Activated CD8-positive, alpha-beta T cell treated with anti-CD3 and anti-CD28 coated beads, Interleukin-2, amount 10 ng/mL, durations not matched to agents 7 days and 5 days (primary cell): ENCODE measurements around the gene AURKAIP1. TPM values are rescaled to one million over a fixed set of nuclear protein-coding genes. Genes with fewer than 3 reads are reported as not detected.
A peak's percentile ranks its signal among the peaks of the same experiment; 100 is the strongest.
"Not testable (repeated sequence)": the region's sequence is repeated elsewhere in the genome, so short reads cannot be mapped to it uniquely, and the experiment has no call there.

Experiments used
- ATAC-seq: fragments of 150-1000 bp; cut with Tn5 transposase; one replicate; pipeline ENCODE4 v1.10.0; 2021; ENCODE audit warnings: moderate library complexity
- CTCF ChIA-PET: fragments of 350-600 bp; sonication (Branson Sonifier 250); formaldehyde crosslinking; loops from one replicate; lab custom pipeline; 2021; ENCODE audit warnings: antibody characterized with exemption; lab: Charles Lee
- POLR2A ChIA-PET: fragments of 350-600 bp; sonication (Branson Sonifier 250); formaldehyde crosslinking; loops from one replicate; lab custom pipeline; 2021; ENCODE audit warnings: antibody characterized with exemption; lab: Charles Lee
- DNase-seq: peaks from one replicate; pipeline ENCODE4 v3.0.0-alpha.2; 2020
- H3K27ac Mint-ChIP-seq: one replicate; pipeline ENCODE4 v1.8.0; 2021; ENCODE audit warnings: mild to moderate bottlenecking, mixed read lengths
- H3K27me3 Mint-ChIP-seq: one replicate; pipeline ENCODE4 v1.8.0; 2021; ENCODE audit warnings: low read depth, mixed read lengths
- H3K36me3 Mint-ChIP-seq: one replicate; pipeline ENCODE4 v1.8.0; 2021; ENCODE audit warnings: low read depth, mixed read lengths
- H3K4me1 Mint-ChIP-seq: one replicate; pipeline ENCODE4 v1.8.0; 2021; ENCODE audit warnings: low read depth, mixed read lengths
- H3K4me3 Mint-ChIP-seq: one replicate; pipeline ENCODE4 v1.8.0; 2021; ENCODE audit warnings: mild to moderate bottlenecking, mixed read lengths
- H3K9me3 Mint-ChIP-seq: one replicate; pipeline ENCODE4 v1.8.0; 2022; ENCODE audit warnings: mixed read lengths; ENCODE audit not compliant: insufficient read depth
- total RNA-seq, 2 experiments: library from RNA; stranded (reverse); gene quantifications; one replicate each; pipeline ENCODE4 v1.2.3, GENCODE V29; 2021

AURKAIP1 gene
- total RNA-seq, 2 experiments from 2014 or later: 120 to 123 TPM

DNA sequence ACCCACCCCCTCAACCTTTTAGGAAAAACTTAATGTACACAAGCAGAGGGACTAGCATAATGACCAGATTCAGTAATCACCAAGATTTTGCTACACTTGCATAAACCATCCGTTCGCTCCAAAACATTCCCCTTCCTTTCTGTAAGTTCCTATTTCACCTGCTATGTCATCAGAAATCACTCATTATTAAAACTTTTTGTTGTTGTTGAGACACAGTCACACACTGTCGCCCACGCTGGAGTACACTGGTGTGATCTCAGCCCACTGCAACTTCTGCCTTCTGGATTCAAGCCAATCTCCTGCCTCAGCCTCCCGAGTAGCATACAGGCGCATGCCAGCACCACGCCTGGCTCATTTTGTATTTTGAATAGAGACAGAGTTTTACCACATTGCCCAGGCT lies 28.6 kb upstream of the AURKAIP1 start:
- peak overlapping the region; percentile 41 for H3K27ac Mint-ChIP-seq
- peaks cover 66% of the 10 kb centered on the region for H3K36me3 Mint-ChIP-seq
- H3K9me3 Mint-ChIP-seq: no peaks in the 10 kb centered on the region
- ChIA-PET CTCF (interaction anchor here (1.1 kb wide), 1 partner anchor 28 kb away, joined by 3 read pairs; the partner anchor contains the start of gene AURKAIP1), POLR2A (no interaction called here)
- ATAC-seq (no peak), DNase-seq (no peak)
- no peaks in the 10 kb centered on the region for H3K27me3 Mint-ChIP-seq
- H3K4me3 Mint-ChIP-seq: no peak overlapping the region
- H3K4me1 Mint-ChIP-seq: peaks cover 52% of the 10 kb centered on the region

DNA sequence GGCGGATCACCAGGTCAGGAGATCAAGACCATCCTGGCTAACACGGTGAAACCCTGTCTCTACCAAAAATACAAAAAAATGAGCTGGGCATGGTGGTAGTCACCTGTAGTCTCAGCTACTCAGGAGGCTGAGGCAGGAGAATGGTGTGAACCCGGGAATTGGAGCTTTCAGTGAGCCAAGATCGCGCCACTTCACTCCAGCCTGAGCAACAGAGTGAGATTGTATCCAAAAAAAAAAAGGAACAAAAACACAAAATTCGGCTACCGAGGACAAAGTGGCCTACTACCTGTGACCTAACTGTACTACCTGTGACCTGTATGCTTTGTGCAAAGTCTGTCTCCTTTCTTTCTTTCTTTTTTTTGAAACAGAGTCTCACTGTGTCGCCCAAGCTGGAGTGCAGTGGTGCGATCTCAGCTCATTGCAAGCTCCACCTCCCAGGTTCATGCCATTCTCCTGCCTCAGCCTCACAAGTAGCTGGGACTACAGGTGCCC lies 27.9 kb upstream of the AURKAIP1 start:
- ATAC-seq, H3K4me3 Mint-ChIP-seq, H3K27me3 Mint-ChIP-seq, H3K9me3 Mint-ChIP-seq, DNase-seq: not testable (repeated sequence)
- Mint-ChIP-seq H3K36me3 (peaks cover 68% of the 10 kb centered on the region), H3K27ac (peak overlapping the region; percentile 41), H3K4me1 (peaks cover 52% of the 10 kb centered on the region)
- ChIA-PET POLR2A (interaction anchor here (0.6 kb wide), 1 partner anchor 317 kb away, joined by 3 read pairs; no protein-coding TSS in a partner anchor), CTCF (interaction anchor here (0.8 to 1.4 kb wide), 3 partner anchors 12 to 31 kb away, joined by 3 to 5 read pairs (median 3); partner anchors contain the start of gene AURKAIP1)

DNA sequence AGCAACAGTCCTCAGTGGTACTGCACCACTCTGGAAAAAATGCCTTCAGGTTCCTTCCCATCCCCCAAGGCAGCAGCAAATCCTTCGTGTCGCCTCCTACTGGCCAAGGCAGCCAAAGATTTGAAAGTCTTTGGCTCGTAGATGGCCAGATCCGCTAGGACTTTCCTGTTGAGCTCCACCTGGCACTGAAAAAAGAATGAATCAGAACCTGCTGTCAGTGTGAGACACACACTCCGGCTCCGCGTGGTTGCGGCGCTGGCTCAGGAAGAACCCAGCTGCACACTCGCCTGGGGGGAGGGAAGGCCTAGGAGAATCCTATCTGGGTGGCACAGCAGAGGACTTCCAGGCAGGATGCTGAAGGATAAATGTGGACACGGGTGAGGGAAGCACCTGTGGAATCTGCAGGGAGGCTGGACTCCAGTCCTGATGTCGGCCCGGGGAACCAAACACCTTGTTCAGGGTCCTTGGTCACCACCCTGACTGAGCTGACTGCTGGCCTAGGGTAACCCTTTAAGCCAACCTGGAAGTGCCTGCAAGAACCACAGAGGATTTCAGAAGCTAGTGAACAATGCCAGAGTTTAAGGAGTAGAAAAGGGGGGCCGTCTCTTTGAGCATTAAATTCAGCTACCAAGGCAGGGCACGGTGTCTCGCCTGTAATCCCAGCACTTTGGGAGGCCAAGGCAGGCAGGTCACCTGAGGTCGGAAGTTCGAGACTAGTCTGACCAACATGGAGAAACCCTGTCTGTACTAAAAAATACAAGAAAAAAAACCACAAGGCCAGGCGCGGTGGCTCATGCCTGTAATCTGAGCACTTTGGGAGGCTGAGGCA lies 27.3 kb upstream of the AURKAIP1 start:
- ChIA-PET CTCF (interaction anchor here (0.8 to 1.4 kb wide), 3 partner anchors 13 to 30 kb away, joined by 3 to 5 read pairs (median 3); partner anchors contain the start of gene AURKAIP1), POLR2A (interaction anchor here (0.6 kb wide), 1 partner anchor 318 kb away, joined by 3 read pairs; no protein-coding TSS in a partner anchor)
- DNase-seq (peak; percentile 48), ATAC-seq (no peak)
- Mint-ChIP-seq H3K27me3 (no peaks in the 10 kb centered on the region), H3K36me3 (peaks cover 72% of the 10 kb centered on the region), H3K27ac (peak overlapping the region; percentile 70), H3K9me3 (no peaks in the 10 kb centered on the region), H3K4me1 (peaks cover 57% of the 10 kb centered on the region), H3K4me3 (peak overlapping the region; percentile 56)

DNA sequence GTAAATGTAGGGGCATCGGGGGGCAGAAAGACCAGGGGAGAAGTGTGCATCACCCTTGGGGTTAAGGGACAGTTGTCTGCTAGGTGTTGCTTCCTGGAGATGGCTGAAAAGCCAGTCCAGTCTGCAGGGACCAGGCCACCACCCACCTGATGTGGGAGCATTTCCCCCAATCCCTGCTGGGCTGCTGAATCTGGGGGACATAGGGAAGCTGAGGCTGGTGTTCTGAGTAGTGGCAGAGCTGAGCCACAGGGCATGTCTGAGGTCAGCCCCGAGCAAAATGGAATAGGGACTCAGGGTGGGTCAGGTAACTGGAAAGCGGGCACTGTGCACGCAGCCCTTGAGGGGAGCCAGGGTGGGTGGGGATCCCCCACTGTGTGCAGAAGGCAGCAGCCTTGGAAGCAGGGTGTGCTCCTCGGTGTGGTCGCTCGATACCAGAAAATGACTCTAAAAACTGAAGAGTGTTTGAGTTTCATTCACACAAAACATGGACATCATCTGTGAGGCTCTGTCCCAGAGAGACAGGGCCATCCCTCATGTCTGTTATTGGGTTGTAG lies 26.5 kb upstream of the AURKAIP1 start:
- DNase-seq (no peak), ATAC-seq (no peak)
- Mint-ChIP-seq H3K4me1 (peaks cover 60% of the 10 kb centered on the region), H3K27me3 (no peaks in the 10 kb centered on the region), H3K4me3 (peak overlapping the region; percentile 56), H3K36me3 (peaks cover 72% of the 10 kb centered on the region), H3K9me3 (no peaks in the 10 kb centered on the region), H3K27ac (peak overlapping the region; percentile 70)
- ChIA-PET CTCF (no interaction called here), POLR2A (no interaction called here)

DNA sequence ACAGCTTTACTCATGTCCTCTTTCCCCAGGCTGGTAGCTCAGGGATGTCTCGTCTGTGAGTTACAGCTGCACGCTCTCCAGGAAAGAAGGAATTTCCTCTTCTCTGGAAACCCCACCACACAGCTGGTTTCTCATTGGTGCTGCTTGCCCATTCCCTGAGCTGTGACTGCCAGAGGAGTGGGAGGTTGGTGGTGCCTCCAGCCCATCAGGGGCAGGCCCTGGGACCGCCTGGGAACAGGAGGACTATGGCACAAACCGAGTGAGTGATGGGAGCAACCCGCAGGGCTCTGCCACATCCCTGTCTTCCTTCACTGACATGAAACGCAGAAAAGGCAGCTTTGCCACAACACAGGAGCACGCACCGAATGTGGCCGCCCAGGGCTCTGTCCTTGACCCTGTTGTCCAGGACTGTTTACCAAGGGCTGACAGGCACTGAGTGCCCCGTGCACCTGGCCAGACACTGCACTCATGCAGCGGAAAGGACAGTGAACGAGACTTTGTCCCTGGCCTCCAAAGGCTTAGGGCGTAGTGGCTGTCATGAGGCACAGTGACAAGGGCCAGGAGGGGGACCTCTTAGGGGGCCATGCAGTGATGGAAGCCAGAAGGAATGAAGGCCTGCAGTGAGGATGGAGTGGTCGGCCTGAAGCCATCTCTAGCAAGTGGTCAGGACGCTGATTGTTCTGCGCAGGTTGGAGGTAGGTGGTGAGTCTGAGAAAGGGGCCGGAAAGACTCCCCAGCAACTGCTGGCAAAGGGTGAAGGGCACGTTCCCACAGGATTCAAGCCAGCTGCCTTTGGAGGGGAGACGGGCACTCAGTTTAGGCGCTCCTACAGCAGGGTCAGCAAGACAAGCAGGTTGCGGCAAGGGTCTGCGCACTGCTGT lies 25.8 kb upstream of the AURKAIP1 start:
- ChIA-PET POLR2A (interaction anchor here (0.7 to 3.6 kb wide), 6 partner anchors 9 to 214 kb away, joined by 3 to 41 read pairs (median 5); partner anchors contain the start of gene AURKAIP1), CTCF (interaction anchor here (0.8 to 2.9 kb wide), 5 partner anchors 24 to 104 kb away, joined by 3 to 13 read pairs (median 3); partner anchors contain the start of gene AURKAIP1)
- Mint-ChIP-seq H3K27ac (peak overlapping the region; percentile 90), H3K4me1 (peaks cover 53% of the 10 kb centered on the region), H3K36me3 (peaks cover 65% of the 10 kb centered on the region), H3K4me3 (peak overlapping the region; percentile 92), H3K27me3 (no peaks in the 10 kb centered on the region), H3K9me3 (no peaks in the 10 kb centered on the region)
- ATAC-seq: no peak
- DNase-seq: no peak

DNA sequence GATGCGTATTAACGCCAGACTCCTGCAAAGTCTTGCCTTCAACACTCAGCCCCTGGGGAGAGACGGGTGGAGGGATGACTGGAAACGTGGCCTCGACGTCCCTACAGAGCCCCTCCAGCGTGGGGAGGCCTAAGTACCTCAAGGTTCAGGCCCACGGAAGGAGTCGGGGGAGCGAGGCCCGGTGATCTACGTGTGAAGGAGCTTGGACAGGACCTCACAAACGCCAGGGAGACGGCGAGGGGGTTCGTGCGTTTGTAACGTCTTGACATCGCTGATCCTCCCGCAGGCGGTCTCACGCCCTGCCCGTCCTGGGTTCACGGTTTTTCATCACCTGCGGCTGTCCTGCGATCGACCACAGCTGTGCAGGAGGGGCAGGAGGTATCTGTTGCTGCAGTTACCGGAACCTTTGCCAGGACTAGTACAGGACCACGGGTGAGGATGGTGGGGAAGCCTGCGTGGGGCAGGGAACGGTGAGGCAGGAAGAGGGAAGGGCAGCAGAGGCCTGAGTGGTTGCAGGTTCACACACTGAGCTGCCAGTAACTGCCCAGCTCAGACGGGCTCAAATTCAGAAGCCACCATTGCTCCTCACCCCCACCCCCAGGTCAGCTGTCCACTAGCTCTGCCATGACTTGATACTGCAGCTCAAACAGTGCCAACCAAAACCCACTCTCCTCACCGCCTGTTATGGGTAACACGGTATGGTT lies 25.0 kb upstream of the AURKAIP1 start:
- Mint-ChIP-seq H3K36me3 (peaks cover 65% of the 10 kb centered on the region), H3K4me1 (peaks cover 52% of the 10 kb centered on the region), H3K9me3 (no peaks in the 10 kb centered on the region), H3K27ac (peak overlapping the region; percentile 90), H3K27me3 (no peaks in the 10 kb centered on the region), H3K4me3 (peak overlapping the region; percentile 92)
- ATAC-seq: peak; percentile 1
- CTCF ChIA-PET: interaction anchor here (0.8 to 2.9 kb wide), 8 partner anchors 8 to 212 kb away, joined by 3 to 13 read pairs (median 4); partner anchors contain the start of gene AURKAIP1
- POLR2A ChIA-PET: interaction anchor here (0.7 to 3.6 kb wide), 7 partner anchors 8 to 214 kb away, joined by 3 to 41 read pairs (median 6); partner anchors contain the start of genes AURKAIP1 and MRPL20
- DNase-seq: peak; percentile 45

DNA sequence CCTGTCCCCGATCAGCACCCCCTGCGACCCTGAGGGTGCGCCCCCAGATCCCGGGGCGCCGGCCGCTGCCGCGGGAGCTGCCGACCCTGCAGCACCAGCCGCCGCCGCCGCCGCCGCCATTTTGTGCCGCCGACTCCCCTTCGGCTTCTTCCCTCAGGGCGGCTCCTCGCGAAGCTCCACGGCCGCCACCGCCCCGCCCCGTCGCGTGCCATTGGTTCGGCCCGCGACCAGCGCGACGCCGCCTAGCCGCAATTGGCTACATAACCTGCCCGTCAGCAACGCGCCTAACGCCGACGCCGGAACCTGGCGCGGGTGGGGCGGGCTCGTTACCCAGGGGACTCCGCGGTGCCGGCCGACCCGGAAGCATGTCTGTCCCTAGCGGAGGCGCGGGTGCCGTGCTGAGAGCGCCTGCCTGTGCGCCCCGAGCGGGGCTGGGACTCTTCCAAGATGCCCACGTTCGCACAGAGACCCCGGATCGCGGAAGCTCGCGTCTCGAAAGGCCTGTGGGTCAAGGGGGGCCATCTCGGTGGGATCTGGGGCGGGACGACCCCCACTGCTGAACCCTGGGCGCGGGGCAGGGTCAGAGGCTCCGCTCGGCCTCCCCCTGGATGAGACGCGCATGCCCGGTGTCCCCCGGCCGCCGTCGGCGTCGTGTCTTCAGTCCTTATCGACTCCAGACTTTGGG lies 24.3 kb upstream of the AURKAIP1 start, which contains the start of gene CCNL2:
Gene CCNL2, minus strand, starts transcription at position 149 of the 685 bp plus-strand sequence. Its CDS starts 29 bp downstream, at position 120.
- Mint-ChIP-seq H3K4me3 (peak within 1 kb of the TSS; percentile 92), H3K36me3 (peaks cover 63% of the 10 kb centered on the region), H3K27ac (peak within 1 kb of the TSS; percentile 90), H3K4me1 (peaks cover 51% of the 10 kb centered on the region), H3K27me3 (no peaks in the 10 kb centered on the region), H3K9me3 (no peaks in the 10 kb centered on the region)
- CTCF ChIA-PET: interaction anchor here (0.7 to 2.9 kb wide), 10 partner anchors 8 to 212 kb away, joined by 3 to 13 read pairs (median 4); partner anchors contain the start of gene AURKAIP1
- POLR2A ChIA-PET: interaction anchor here (0.6 to 3.6 kb wide), 6 partner anchors 8 to 215 kb away, joined by 3 to 41 read pairs (median 8); partner anchors contain the start of genes AURKAIP1 and MRPL20
- ATAC-seq (peak; percentile 96), DNase-seq (peak; percentile 99)

DNA sequence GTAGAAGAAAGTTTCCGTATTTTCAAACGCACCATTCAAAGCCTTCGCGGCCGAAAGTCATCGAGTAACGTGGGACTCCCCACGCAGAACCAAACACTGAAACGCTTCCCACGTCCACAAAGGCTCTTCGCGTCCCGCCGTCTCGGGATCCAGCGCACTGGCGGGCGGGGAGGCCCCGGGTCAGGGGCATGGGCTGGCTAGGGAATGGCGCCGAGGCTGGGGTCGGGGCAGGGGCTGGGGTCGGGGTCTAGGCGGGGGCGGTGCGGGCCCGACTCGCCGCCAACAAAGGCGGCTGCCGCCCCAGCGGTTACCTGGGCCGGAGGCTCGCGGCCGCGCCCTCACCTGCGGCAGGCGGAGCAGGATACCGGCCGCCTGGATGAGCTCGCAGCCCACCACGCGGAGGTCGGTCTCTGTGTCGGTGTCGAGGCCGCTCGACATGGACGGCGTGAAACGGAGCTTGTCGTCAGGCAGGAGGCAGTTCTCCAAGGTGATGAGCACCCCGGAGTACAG lies 23.7 kb upstream of the AURKAIP1 start:
- H3K4me1 Mint-ChIP-seq: peaks cover 49% of the 10 kb centered on the region

DNA sequence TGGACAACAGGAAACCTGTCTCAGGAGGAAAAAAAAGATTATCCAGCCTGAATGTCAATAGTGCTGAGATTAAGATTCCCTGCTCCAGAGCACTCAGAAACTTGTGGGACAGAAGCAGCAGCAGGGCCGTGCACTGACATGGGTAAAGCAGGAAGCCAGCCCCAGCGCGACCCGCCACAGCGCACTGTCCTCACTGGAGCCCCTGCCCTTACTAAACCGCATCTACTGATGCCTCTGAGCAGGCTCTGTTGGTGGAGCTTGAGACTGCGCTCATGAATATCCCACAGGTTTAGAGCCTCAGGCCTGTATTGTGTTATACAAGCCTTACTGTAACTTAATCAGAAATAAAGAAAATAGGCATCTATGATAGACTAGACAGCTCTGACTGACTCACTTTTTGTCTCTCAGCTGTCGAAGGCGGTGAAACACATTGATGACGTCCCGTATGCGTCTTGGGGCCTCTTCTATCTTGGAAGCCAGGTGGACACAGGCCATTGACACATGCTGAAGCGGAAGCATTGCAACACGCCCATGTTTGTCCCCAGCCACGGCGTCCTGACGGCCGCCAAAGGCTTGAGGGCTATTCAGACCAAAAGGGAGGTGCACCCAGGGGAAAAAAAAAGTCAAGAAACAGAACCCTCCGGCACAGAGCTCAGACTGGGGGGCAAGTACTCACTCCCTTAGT lies 23.0 kb upstream of the AURKAIP1 start:
- H3K27ac Mint-ChIP-seq: peak overlapping the region; percentile 86
- H3K27me3 Mint-ChIP-seq: no peaks in the 10 kb centered on the region
- H3K4me1 Mint-ChIP-seq: peaks cover 48% of the 10 kb centered on the region
- POLR2A ChIA-PET: interaction anchor here (3.6 kb wide), 1 partner anchor 22 kb away, joined by 41 read pairs; the partner anchor contains the start of gene AURKAIP1
- peaks cover 69% of the 10 kb centered on the region for H3K36me3 Mint-ChIP-seq
- ATAC-seq: no peak
- no peaks in the 10 kb centered on the region for H3K9me3 Mint-ChIP-seq
- H3K4me3 Mint-ChIP-seq: peak overlapping the region; percentile 92
- CTCF ChIA-PET: interaction anchor here (0.9 to 1.5 kb wide), 3 partner anchors 23 to 26 kb away, joined by 3 to 7 read pairs (median 7); partner anchors contain the start of gene AURKAIP1
- DNase-seq: no peak

More for the DNA sequence above, 23.7 kb upstream of the AURKAIP1 start:
- peak overlapping the region; percentile 86 for H3K27ac Mint-ChIP-seq
- ChIA-PET POLR2A (interaction anchor here (1.0 to 3.6 kb wide), 4 partner anchors 8 to 42 kb away, joined by 5 to 41 read pairs (median 14); partner anchors contain the start of genes AURKAIP1 and MRPL20), CTCF (interaction anchor here (0.7 to 2.9 kb wide), 9 partner anchors 8 to 211 kb away, joined by 3 to 13 read pairs (median 4); partner anchors contain the start of gene AURKAIP1)
- DNase-seq (no peak), ATAC-seq (peak; percentile 13)
- H3K9me3 Mint-ChIP-seq: no peaks in the 10 kb centered on the region
- H3K36me3 Mint-ChIP-seq: peaks cover 67% of the 10 kb centered on the region
- H3K27me3 Mint-ChIP-seq: no peaks in the 10 kb centered on the region
- peak overlapping the region; percentile 92 for H3K4me3 Mint-ChIP-seq
